8988T (cell line): ENCODE results near the gene CACNA1G.

ENCODE experiments used
- DNase-seq: peaks from one replicate; pipeline ENCODE4 v3.0.0; 2011

CACNA1G gene

DNA sequence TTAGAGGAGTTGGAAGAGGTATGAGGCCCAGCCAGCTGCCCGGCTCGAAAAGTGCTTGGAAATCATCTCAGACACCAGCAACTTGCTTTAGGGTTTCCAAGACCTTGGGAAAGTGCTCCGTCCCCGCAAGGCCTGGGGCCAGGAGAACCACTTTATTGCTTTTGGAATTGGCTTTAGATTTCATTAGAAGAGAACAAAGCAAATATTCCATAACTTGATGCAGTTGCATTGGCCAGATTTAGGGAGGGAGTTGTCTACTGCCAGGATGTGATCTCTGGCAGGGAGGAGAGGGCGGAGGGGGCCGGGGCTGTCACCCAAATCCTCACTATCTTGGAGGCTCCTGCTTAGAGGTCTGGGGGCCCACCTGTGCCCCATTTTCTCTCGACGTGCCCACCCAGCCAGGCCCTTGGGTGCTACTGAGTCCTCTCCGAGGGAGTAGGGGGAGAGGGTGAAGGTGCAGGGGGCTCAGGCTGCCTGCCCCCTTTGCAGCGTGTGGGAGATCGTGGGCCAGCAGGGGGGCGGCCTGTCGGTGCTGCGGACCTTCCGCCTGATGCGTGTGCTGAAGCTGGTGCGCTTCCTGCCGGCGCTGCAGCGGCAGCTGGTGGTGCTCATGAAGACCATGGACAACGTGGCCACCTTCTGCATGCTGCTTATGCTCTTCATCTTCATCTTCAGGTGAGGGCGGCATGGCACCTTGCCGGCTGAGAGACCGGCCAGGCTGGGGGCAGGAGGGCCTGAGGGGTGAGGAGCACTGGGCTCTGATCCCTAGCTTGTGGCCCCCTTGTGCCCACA lies 30.6 kb downstream of the CACNA1G start:
- DNase-seq = no peak

DNA sequence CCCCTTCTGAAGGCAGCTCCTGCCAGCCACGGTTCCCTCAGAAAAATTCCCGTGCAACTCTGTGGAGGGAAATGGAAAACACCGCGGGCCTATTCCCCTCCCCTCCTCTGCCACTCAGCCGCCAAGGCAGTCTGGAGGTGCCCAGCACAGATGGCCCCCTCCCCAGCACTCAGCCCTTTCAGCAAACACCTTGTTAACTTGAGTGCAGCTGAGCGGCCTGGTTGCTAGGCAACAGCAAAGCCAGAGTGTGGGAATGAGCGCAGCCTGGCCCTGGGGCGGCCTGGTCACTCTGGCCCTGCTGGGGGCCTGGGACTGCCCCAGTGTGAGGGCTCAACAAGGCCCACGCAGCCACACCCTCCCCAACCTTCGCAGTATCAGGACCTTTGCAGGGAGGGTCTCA lies 32.8 kb downstream of the CACNA1G start:
- DNase-seq = no peak

DNA sequence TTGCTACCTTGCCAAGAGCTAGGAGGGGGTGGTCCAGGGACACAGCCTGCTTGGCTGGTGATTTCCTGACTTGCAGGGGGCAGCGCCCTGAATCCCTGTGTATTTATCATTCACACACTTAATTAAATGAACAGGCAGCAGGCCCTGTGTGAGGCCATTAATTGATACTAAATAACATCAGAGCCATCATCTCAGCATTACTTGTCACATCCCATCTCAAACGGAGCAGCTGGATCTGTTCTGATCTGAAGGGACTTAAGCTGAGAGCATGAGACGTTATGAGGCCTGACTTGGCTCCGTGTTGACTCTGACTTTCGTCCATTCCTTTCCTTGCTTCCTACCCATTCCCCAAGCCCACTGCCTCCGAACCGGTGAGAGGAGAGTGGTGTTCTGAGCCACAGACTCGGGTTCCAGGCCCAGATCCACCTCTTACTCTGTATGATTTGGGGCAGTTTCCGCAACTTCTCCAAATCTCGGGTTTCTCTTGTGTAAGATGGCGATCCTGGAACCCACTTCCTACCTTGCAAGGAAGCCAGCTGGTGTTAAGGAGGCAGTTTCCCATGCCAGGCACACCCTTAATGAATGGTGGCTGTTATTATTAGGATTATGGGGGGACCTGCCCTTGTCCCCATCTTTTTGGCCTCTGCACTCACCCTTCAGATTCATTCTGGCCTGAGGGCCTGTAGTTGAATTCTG lies 33.8 kb downstream of the CACNA1G start:
- DNase-seq = no peak

DNA sequence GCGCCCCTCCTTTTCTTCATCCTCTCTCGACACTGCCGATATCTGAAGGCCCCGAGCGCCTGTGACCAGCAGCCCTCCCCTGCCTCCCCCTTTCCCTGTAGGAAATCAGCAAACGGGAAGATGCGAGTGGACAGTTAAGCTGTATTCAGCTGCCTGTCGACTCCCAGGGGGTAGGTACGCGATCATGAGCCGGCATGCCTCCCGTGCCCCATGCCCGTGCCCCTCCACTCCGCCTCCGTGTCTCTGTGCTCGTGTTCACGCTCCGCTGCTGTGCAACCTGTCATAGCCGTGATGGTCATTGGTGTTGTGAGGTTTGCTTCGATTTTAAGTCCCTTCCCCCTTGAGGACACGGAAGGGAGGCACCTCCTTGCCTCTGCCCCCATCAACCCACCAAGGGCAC lies 34.4 kb downstream of the CACNA1G start:
- DNase-seq = no peak

DNA sequence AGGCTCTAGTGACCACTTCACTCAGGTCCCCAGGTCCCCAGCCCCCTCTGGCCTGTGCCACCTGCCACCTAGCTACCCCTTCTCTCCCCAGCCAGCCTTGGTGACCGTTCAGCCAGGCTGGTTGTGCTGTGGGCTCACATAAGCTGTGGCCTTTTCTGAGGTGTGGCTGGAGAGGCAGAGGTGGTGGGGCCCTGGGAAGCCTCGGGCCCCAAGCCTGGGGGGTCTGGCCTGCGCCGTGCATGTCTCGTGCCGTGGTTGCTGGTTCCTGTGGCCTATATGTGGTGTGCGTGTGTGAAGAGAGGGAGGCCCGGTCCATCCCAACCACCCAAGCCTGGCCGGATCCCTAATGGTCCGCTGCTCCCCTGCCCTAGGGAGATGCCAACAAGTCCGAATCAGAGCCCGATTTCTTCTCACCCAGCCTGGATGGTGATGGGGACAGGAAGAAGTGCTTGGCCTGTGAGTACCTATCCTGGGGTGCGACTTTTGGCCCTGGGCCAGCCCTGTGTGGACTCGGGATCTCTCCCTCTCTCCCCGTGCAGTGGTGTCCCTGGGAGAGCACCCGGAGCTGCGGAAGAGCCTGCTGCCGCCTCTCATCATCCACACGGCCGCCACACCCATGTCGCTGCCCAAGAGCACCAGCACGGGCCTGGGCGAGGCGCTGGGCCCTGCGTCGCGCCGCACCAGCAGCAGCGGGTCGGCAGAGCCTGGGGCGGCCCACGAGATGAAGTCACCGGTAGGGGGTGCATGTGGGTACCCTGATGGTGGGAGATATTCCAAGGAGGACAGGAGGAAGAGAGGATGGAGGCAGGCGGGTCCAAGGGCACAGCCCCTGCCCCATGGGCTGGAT lies 35.9 kb downstream of the CACNA1G start:
- no peak for DNase-seq

DNA sequence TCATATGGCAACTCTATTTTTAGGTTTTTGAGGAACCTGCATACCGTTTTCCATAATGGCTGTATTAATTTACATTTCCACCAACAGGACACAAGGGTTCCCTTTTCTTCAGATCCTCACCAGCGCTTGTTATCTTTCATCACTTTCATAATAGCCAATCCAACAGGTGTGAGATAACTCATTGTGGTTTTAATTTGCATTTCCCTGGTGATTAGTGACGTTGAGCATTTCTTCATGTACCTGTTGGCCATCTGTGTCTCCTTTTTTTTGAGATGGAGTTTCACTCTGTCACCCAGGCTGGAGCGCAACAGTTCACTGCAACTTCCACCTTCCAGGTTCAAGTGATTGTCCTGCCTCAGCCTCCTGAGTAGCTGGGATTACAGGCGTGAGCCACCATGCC lies 38.0 kb downstream of the CACNA1G start:
- no peak for DNase-seq

DNA sequence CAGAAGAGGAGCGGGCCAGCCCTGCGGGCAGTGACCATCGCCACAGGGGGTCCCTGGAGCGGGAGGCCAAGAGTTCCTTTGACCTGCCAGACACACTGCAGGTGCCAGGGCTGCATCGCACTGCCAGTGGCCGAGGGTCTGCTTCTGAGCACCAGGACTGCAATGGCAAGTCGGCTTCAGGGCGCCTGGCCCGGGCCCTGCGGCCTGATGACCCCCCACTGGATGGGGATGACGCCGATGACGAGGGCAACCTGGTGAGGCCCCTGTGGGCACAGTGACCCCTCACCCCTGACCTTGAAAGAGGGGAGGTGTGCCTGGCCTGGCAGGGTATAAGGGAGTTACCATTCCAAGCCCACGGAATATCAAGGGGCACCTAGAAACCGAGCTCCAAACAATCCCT lies 39.1 kb downstream of the CACNA1G start:
- no peak for DNase-seq

DNA sequence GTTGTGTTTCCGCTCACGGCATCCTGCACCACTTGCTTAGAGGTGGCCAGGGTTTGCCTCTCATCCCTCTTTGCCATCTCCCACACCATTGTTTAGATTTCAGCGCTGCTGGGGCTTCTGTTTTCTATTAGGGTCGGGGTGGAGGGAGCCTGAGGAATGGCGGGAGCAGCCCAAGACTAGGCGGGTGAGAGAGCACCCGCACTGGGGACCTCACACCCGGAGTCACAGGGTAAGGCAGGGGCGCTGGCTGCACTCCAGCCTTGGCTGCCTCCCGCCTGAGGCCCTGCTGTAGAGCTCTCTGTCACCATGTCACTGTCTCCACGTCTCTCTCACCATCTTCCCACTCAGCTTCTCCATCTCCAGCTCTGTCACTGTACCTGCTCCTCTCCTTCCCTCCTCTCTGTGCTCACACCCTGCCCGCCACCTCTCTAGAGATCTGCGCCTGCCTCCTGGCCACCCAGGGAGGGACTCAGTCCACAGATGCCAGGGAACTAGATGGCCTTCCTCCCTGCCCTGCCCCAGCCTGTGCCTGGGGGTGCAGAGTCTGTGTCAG lies 41.4 kb downstream of the CACNA1G start:
- no peak for DNase-seq

DNA sequence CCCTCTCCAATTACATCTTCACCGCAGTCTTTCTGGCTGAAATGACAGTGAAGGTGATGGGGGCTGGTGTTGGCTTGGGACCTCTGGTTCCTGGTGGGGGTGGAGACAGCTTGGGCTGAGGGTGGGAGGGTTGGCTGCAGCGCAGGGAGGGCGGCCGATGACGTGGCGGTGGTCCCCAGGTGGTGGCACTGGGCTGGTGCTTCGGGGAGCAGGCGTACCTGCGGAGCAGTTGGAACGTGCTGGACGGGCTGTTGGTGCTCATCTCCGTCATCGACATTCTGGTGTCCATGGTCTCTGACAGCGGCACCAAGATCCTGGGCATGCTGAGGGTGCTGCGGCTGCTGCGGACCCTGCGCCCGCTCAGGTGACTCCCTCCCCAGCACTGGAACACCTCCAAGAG lies 42.3 kb downstream of the CACNA1G start:
- no peak for DNase-seq

DNA sequence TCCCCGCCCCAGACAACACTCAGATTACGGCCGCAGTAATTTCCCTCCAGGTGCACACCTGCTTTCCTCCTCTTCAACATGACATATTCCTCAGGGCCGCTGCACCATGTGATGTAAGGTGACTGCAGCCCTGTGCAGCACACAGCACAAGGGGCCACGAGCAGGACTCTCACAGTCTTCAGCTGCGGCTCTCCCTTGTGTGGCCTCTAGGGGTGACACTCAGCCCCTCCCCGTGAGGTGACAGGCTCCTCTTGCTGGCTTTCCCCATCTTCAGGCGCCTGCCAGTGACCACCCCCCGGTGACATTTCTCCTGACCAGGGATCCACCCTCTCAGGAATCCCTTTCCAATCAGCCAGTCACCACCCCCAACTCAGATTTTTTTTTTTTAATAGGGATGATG lies 42.8 kb downstream of the CACNA1G start:
- DNase-seq = peak; percentile 91

DNA sequence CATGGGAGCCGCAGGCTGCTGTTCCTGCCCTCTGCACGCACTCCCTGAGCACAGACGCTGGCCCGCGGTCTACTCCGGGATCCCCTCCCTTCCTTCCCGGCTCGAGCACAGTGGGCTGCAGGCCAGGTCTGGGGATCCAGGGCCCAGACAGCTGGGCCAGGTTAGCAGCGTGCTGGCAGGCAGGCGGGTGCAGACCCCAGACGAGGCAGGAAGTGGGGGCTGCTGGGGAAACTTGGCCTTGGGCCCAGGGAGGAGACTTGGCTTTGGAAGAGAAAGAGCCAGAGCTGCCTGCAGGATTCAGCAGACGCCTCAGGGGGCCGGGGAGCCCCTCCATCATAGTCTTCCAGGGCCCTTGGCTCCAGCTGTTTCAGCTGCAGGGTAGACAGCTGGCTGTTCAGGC lies 44.0 kb downstream of the CACNA1G start:
- no peak for DNase-seq

DNA sequence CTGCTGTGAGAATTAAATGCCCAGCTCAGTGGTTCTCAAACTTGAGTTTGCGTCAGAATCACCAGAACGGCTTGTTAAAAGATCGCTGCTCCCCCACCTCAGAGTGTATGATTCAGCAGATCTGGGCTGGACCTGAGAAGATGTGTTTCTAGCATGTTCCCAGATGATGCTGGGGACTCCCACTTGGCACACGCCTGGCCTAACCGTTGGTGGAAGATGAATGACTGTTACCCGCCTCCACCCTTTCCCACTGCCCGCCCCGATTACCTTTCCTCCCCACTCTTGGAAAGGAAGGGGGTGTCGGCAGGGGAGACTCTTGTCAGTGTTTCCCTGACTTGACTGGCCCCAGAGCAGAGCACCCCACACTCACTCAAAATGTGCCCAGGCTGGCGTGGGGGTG lies 44.9 kb downstream of the CACNA1G start:
- no peak for DNase-seq

DNA sequence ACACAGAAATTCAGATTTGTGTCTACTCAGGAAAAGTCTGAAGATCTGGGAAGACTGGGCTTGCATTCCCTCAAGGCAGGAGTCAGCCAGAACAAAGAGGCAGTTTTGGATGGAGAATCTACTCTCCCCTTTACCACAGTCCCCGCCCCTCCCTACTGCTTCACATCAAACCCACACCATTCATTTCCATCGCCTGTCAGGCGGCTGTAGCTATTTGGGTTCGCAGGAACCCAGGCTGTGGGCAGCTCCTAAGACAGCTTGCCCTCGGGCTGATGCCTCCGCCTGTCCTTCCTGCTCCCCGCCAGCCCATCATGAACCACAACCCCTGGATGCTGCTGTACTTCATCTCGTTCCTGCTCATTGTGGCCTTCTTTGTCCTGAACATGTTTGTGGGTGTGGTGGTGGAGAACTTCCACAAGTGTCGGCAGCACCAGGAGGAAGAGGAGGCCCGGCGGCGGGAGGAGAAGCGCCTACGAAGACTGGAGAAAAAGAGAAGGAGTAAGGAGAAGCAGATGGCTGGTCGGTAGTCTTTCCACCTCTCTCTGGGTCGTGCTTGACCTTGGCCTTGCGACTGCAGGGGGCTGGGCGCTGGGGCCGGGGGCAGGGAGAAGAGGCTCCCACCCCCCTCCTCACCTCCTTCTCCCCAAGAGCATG lies 47.1 kb downstream of the CACNA1G start:
- no peak for DNase-seq

DNA sequence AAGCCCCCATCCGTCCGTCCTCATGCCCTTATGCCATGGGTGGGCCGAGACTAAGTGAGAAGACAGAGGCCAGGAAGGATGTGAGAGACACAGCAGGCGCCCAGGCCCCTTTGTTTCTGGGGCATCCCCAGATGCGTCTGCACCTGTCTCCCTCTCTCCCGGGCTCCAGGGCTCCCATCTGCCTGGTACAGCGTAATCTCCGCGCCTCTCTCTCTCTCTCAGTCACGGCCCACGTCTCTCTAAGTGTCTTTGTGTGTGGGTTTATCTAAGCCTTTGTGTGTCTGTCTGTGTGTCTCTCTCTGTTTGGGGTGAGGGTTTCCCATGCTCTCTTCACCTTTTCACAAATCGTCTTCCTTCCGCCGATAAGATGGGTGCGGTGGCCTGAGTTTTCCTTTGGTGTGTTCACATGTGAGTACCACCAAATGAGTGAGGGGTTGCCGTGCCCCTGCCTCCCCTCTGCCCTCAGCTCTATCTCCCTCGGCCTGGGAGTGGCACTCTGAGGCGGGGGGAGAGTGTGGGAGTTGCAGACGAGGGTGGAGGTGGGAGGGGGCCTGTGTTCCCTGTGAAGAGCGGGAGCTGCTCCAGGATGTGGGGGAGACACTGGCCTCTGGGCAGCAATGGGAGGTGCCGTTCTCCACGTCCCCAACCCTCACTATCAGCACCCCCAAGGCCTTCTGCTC lies 48.3 kb downstream of the CACNA1G start:
- DNase-seq = no peak

DNA sequence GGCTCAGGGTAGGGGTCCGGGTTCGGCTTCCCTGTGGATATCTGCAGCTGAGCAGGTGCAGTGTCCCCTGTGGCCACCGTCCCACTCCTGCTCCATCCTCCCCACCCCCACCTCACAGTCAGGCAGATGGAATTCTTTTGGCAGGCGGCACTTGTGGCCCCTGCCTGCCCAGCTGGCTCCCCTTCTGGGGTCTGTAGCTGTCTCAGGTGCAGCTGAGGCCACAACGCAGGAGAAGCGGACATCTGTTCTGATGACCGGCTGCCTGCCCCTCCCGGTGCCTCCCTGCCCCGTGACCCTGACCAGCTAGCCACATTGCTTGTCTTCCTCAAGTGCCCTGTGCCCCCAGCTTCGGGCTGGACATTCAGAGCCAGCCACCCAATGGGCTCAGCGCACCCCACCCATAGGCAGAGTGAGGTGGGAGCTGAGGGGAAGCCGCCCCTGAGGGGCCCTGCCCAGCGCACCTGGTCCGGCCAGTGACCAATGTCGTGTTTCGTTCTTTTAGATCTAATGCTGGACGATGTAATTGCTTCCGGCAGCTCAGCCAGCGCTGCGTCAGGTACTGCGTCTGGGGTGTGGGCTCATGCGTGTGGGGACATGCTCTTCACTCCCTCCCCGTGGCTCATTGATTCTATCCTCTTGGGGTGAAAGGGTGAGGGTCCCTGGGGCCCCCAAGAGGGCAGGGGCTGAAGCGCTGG lies 49.0 kb downstream of the CACNA1G start:
- no peak for DNase-seq

DNA sequence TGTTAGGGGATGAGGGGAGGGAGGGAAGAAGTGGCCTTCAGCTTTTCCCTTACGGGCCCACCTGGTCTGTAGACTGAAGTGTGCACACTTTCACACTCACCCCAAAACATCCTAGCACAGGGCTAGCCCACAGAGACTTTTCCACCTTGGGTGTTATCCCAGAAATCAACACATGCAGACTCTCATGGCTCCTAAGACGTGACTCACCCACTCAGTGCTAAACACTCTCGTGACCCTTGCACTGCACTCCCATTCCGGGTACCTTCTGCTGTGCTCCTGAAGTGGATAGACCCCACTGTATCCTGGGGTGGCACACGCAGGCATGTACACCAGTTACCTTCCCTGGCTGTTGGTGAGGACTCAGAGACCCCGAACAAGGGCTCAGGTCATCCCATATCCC lies 51.1 kb downstream of the CACNA1G start:
- no peak for DNase-seq

DNA sequence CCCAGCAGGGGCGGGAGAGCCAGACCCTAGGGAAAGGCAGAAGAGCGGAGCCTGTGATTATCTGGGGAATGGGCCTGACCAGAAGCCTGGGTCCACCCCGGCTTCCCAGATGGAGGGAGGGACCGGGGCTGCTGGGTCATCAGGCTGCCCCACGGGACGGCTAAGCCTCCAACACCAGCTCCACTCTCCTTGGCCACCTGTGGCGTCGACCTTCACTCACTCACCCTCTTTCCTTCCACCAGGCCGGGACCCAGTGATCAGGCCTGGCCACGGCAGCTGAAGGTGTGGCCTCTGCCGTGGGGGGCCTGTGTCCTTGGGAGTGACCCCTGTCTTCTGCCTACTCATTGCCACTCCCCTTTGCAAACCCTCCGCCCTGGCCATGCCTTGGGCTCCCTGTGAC lies 51.8 kb downstream of the CACNA1G start:
- DNase-seq = no peak

DNA sequence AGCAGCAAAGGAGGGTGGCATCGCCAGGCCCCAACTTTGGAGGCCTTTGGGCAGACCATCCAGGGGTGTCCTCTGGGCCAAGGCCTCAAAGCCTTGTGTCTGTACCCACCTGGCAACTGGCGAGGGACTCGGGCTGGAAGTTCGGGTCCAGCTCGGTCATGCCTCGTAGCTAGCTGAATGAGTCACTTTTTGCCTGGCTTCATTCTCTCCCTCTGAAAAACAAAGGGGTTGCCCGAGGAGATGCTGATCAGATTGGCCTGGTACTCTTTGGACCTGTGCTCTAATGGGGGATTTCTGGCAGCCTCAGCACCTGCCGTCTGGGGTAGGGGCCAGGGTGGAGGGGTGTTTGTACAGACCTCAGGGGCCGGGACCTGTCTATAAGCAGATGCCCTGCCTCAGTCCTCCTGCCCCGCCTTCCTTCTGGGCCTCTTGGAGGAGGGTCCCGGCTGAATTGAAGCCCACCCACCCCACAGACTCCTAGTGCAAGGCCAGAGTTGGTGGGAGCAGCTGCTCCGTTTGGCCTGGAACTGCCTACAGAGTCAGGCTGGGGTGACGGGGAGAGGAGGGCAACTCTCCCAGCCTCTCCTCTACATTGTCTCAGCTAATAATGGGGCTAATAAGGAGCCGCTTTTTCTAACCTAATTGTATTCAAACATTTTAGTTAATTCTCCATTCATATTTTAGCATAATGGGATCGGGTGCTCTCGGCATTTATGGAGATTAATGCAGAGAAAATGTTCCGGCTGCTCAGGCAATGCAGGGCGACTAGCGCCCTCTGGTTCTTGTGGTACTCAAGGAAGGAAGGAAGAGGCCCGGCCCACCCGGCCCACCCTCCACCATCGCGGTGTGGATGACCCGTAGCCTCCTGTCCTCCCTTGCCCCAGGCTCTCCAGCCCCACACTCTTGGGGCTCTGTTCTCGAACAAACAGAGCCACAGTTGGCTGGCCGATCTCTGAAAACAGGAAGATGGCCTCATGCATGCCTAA lies 52.8 kb downstream of the CACNA1G start:
- no peak for DNase-seq

DNA sequence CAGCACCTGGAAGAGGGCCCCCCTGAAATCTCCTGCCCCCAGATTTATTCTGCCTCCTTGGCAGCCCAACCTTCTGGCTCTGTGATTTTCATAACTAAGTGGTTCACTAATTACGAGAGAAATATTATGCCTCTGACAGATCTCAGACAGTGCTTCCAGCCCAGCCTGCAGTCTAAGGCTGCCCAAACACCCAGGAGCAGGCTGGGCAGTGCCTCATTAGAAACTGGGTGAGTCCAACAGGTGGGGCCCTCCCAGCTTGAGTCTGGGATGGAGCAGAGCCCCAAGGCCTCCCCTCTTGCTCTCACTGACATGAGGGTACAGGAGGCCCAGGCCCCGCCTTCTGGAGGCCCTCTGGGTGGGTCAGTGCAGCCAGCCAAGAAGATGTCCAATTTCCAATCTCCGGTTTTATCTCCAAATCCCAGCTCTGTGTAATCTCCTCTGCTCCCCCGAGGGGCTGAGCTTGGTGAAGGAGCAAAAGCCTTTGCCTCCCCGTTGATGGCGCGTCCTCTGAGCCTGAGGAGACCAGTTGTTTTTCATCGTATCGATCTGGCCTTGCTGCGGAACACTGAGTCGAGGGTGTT lies 54.0 kb downstream of the CACNA1G start:
- no peak for DNase-seq

DNA sequence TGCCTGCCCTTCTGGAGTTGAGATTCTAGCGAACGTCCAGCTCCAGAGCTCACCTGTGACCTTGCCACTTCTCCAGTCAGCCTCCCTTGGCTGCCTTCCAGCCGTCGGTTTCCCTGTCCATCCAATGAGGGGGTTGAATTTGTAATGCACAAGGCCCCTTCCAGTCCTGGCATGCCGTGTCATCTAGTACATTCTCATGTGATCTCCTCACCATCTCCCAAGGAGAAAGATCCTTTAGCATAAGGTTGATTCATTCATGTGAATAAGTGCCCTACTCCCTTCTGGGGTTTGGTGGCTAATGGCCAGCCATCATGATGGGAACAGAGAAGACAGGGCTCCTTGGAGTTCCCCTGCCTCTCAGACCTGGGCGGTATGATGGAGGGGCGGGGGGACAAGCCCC lies 55.3 kb downstream of the CACNA1G start:
- no peak for DNase-seq
